Stimulated activated naive B cell treated with anti-CD40 and anti-IgM and Interleukin-4, amounts not matched to agents 10 μg/mL and 1 μg/mL and 100 μg/mL, for 72 hours (primary cell): Measurements from ENCODE around the gene POR.
A peak's percentile ranks its signal among the peaks of the same experiment; 100 is the strongest.
"Not testable (repeated sequence)": the region's sequence is repeated elsewhere in the genome, so short reads cannot be mapped to it uniquely, and the experiment has no call there.

Experiments used
- ATAC-seq, 2 donors: fragments of 150-1000 bp; cut with Tn5 transposase; replicated peaks; 2 replicates each; pipeline ENCODE4 v1.10.0; 2021; ENCODE audit warnings: moderate library complexity in 1 of 2
- DNase-seq: peaks from one replicate; pipeline ENCODE4 v3.0.0; 2021
- H3K27ac Mint-ChIP-seq: one replicate; pipeline ENCODE4 v1.8.0; 2022; ENCODE audit warnings: mild to moderate bottlenecking, mixed read lengths
- H3K27me3 Mint-ChIP-seq, 2 donors: one replicate each; pipeline ENCODE4 v1.8.0; 2022; ENCODE audit warnings: mixed read lengths in 2 of 2
- H3K36me3 Mint-ChIP-seq, 2 donors: one replicate each; pipeline ENCODE4 v1.8.0; 2022; ENCODE audit warnings: mixed read lengths in 2 of 2, mild to moderate bottlenecking in 1 of 2
- H3K4me1 Mint-ChIP-seq, 2 donors: one replicate each; pipeline ENCODE4 v1.8.0; 2022; ENCODE audit warnings: mixed read lengths in 2 of 2, mild to moderate bottlenecking in 1 of 2
- H3K4me3 Mint-ChIP-seq, 2 donors: one replicate each; pipeline ENCODE4 v1.8.0; 2022; ENCODE audit warnings: mild to moderate bottlenecking in 2 of 2, mixed read lengths in 2 of 2, moderate library complexity in 1 of 2
- H3K9me3 Mint-ChIP-seq, 2 donors: one replicate each; pipeline ENCODE4 v1.8.0; 2022; ENCODE audit warnings: mixed read lengths in 2 of 2, mild to moderate bottlenecking in 1 of 2

Gene POR

GRCh38 chr7:75914655-75915415, at the start of gene POR:
Gene POR, plus strand, starts transcription at chr7:75915155. Its CDS starts 38,847 bp downstream, at chr7:75954002.
- DNase-seq = peak; percentile 97
- peaks cover 21 to 39% of the 10 kb centered on the region in 2 donors for H3K4me1 Mint-ChIP-seq
- peak within 1 kb of the TSS; percentile 87 to 95 for H3K4me3 Mint-ChIP-seq
- peak within 1 kb of the TSS; percentile 95 for H3K27ac Mint-ChIP-seq
- H3K27me3 Mint-ChIP-seq = no peaks in the 10 kb centered on the region
- H3K9me3 Mint-ChIP-seq = no peaks in the 10 kb centered on the region
- peaks cover 3 to 8% of the 10 kb centered on the region in 2 donors for H3K36me3 Mint-ChIP-seq
- peak; percentile 90 to 93 for ATAC-seq

DNA sequence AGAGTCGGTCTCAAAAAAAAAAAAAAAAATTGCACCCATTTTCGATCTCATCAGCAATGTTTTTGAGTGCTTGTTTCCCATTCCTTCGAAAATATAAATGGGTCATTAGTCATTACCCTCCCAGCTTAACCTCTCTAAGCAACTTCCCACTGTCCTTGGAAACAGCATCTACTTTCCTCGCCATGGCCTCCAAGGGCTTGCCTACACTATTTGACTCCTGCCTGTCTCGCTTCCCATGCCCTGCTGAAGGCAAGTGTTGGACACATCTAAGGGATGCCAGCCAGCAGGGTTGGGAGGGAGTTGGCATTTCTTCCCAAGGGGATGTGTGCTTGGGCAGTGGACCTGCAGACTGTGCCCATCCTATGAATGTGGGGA, 48.9 kb upstream of the POR start:
- peak in 1 of 2 donors; percentile 27 for ATAC-seq

DNA sequence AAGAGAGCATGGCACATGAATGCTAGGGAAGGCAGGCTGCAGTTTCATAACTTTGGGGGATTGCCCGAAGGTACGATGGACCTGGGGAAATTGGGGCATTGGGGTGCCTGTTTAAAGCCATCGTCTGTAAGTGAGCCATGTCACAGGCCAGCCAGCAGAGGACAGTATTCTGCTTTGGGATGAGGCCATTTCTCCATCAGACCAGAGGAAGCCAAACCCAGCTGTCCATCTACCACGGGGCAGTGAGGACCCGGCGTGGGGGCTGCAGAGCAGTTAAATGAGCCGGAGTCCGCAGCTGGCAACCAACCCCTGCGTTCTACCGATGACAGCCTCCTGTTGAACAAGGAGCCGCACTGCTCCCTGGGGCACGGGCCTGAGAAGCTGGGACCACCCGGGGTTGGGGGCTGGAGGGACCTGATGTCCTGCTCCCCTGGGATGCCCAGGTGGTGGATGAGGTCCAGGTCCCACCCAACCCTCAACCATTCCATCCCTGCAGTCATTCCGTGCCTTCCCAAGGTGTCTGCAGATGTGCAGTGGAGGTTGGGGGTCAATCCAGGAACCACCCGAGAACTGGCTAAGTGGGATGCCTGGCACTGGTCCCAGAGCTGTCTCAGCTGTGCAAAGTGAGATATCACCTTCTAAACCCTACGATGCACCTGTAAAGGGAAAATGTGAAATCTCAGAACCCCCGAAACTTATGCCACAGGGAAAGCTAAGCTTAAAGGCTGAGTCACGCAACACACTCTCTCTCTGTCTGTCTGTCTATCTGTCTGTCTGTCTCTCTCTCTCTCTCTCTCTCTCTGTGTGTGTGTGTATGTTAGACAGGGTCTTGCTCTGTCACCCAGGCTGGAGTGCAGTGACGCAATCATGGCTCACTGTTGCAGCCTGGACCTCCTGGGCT, 48.2 kb upstream of the POR start:
- Mint-ChIP-seq H3K4me1 (peaks cover 4 to 11% of the 10 kb centered on the region in 2 donors), H3K9me3 (no peaks in the 10 kb centered on the region), H3K27me3 (peaks cover 21 to 28% of the 10 kb centered on the region in 2 donors), H3K36me3 (no peaks in the 10 kb centered on the region), H3K4me3 (no peak overlapping the region), H3K27ac (no peak overlapping the region)
- DNase-seq (no peak), ATAC-seq (peak; percentile 84 to 88)

More for the DNA sequence above, 48.9 kb upstream of the POR start:
- no peak overlapping the region for H3K27ac Mint-ChIP-seq
- H3K27me3 Mint-ChIP-seq = peaks cover 24 to 28% of the 10 kb centered on the region in 2 donors
- H3K4me3 Mint-ChIP-seq = no peak overlapping the region
- H3K9me3 Mint-ChIP-seq = no peaks in the 10 kb centered on the region
- H3K4me1 Mint-ChIP-seq = peaks cover 4 to 11% of the 10 kb centered on the region in 2 donors
- no peak for DNase-seq
- H3K36me3 Mint-ChIP-seq = no peaks in the 10 kb centered on the region

DNA sequence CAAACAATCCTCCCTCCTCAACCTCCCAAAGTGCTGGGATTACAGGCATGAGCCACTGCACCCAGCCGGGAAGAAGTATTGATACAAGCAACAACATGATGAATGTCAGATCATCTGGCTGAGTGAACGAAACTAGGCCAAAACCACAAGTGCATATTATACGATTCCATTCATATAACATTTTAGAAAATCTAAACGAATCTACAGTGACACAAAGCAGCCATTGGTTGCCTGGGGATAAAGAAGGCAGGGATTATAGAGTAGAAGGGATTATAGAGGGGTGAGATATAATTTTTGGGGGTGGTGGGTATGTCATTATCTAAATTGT, 47.6 kb upstream of the POR start:
- DNase-seq (no peak), ATAC-seq (no peak)
- no peaks in the 10 kb centered on the region for H3K9me3 Mint-ChIP-seq
- H3K27ac Mint-ChIP-seq = no peak overlapping the region
- peaks cover 4 to 11% of the 10 kb centered on the region in 2 donors for H3K4me1 Mint-ChIP-seq
- H3K36me3 Mint-ChIP-seq = no peaks in the 10 kb centered on the region
- peaks cover 21 to 28% of the 10 kb centered on the region in 2 donors for H3K27me3 Mint-ChIP-seq
- no peak overlapping the region for H3K4me3 Mint-ChIP-seq

- peaks cover 4 to 11% of the 10 kb centered on the region in 2 donors for H3K4me1 Mint-ChIP-seq
- DNase-seq (no peak), ATAC-seq (no peak)
- H3K27ac Mint-ChIP-seq = no peak overlapping the region
- H3K27me3 Mint-ChIP-seq = peaks cover 21 to 27% of the 10 kb centered on the region in 2 donors
- H3K9me3 Mint-ChIP-seq = no peaks in the 10 kb centered on the region
- no peak overlapping the region for H3K4me3 Mint-ChIP-seq
- H3K36me3 Mint-ChIP-seq = no peaks in the 10 kb centered on the region
Observed at GRCh38 chr7:75868153-75868552, 46.8 kb upstream of the POR start.

DNA sequence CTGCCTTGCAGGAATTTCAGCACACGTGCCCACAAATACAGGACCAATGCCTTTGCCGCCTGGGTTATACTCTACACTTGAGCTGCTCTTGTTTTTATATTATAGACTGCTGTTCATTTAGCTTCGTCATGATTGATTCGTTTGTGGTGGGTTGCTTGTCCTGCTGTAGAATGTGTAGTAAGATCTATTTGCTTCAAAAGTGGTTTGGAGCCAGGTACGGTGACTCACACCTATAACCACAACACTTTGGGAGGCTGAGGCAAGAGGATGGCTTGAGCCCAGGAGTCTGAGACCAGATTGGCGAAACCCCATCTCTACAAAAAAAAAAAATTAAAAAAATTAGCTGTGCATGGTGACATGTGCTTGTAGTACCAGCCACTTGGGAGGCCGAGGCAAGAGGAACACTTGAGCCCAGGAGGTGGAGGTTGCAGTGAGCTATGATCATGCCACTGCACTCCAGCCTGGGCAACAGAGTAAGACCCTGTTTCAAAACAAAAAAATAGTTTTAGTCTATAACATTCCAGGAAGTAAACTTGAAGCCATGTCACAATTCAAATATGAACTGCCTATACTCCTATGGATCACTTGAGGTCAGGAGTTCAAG, 45.1 kb upstream of the POR start:
- Mint-ChIP-seq H3K9me3 (no peaks in the 10 kb centered on the region), H3K36me3 (no peaks in the 10 kb centered on the region), H3K4me1 (peaks cover 4 to 11% of the 10 kb centered on the region in 2 donors), H3K27ac (no peak overlapping the region), H3K4me3 (no peak overlapping the region), H3K27me3 (peaks cover 12 to 14% of the 10 kb centered on the region in 2 donors)
- ATAC-seq (no peak), DNase-seq (no peak)

DNA sequence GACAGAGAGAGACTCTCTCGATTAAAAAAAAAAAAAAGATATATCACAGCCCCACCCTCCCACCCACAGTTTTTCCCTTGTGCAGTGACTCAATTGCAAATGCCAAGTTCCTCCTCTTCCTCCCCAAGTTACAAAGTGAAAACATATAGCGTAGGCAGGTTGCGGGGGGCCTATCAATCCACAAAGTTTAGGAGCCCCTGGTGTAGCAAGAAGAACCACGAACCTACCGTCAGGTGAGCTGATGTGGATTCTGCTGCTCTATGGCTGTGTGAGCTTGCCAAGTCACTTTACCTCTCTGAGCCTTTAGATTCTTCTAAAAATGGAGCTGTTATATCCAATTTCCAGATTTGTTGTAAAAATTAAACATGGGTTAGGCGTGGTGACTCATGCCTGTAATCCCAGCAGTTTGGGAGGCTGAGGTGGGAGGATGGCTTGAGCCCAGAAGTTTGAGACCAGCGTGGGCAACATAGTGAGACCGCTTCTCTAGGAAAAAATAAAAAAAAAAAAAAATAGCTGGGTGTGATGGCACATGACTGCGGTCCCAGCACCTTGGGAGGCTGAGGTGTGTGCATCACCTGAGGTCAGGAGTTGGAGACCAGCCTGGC, 44.3 kb upstream of the POR start:
- Mint-ChIP-seq H3K9me3 (no peaks in the 10 kb centered on the region), H3K4me3 (no peak overlapping the region), H3K4me1 (peaks cover 4 to 11% of the 10 kb centered on the region in 2 donors), H3K27me3 (peaks cover 9 to 12% of the 10 kb centered on the region in 2 donors), H3K36me3 (no peaks in the 10 kb centered on the region), H3K27ac (peak overlapping the region; percentile 47)
- DNase-seq = no peak
- ATAC-seq = no peak

- no peak overlapping the region for H3K27ac Mint-ChIP-seq
- H3K36me3 Mint-ChIP-seq = no peaks in the 10 kb centered on the region
- ATAC-seq (no peak), DNase-seq (no peak)
- no peak overlapping the region for H3K4me3 Mint-ChIP-seq
- no peaks in the 10 kb centered on the region for H3K9me3 Mint-ChIP-seq
- peaks cover 0 to under 1% of the 10 kb centered on the region in 2 donors for H3K27me3 Mint-ChIP-seq
- peaks cover 0 to 5% of the 10 kb centered on the region in 2 donors for H3K4me1 Mint-ChIP-seq
Observed at GRCh38 chr7:75872073-75872782, 42.7 kb upstream of the POR start.

- not testable (repeated sequence) for ATAC-seq, DNase-seq, H3K36me3 Mint-ChIP-seq, H3K27me3 Mint-ChIP-seq, H3K4me3 Mint-ChIP-seq, H3K9me3 Mint-ChIP-seq, H3K27ac Mint-ChIP-seq
- H3K4me1 Mint-ChIP-seq = peaks cover 6 to 13% of the 10 kb centered on the region in 2 donors
Observed at GRCh38 chr7:75874180-75874579, 40.8 kb upstream of the POR start.

DNA sequence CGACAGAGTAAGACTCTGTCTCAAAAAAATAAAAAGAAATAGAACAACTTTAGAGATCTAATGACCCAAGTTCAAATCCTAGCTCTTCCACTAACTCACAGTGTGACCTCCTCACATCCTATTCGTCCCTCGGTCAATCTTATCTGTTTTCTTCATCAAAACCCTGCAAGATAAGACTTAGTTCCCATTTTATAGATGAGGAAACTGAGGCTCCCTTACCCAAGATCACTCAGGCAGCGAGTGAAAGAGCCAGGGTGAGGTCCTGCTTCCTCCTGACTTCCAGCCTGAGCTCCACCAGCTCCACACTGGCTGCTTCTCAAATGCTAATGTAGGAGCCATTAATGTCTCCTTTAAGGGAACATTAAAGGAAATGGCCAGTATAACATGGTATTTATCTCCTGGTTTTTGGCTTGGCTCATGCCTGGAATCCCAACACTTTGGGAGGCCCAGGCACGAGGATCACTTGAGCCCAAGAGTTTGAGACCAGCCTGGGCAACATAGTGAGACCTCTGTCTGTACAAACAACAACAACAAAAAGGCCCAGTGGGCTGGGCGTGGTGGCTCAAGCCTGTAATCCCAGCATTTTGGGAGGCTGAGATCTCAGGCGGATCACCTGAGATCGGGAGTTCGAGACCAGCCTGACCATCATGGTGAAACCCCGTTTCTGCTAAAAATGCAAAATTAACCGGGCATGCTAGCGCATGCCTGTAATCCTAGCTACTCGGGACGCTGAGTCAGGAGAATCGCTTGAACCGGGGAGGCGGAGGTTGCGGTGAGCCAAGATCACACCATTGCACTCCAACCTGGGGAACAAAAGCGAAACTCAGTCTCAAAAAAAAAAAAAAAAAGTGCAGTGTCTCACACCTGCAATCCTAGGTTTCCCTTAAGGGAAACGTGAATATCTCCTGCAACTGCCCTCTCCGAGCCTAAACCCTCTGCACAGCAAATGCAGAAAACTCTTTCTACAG, 39.6 kb upstream of the POR start:
- Mint-ChIP-seq H3K9me3 (no peaks in the 10 kb centered on the region), H3K27ac (peak overlapping the region; percentile 56), H3K4me1 (peaks cover 15 to 23% of the 10 kb centered on the region in 2 donors), H3K4me3 (no peak overlapping the region), H3K36me3 (no peaks in the 10 kb centered on the region), H3K27me3 (no peaks in the 10 kb centered on the region)
- DNase-seq (no peak), ATAC-seq (no peak)

- Mint-ChIP-seq H3K27me3 (no peaks in the 10 kb centered on the region), H3K9me3 (no peaks in the 10 kb centered on the region), H3K4me3 (no peak overlapping the region), H3K36me3 (peaks cover 0 to under 1% of the 10 kb centered on the region in 2 donors), H3K4me1 (peaks cover 16 to 19% of the 10 kb centered on the region in 2 donors), H3K27ac (no peak overlapping the region)
- DNase-seq (no peak), ATAC-seq (no peak)
Observed at GRCh38 chr7:75876126-75876881, 38.7 kb upstream of the POR start.

DNA sequence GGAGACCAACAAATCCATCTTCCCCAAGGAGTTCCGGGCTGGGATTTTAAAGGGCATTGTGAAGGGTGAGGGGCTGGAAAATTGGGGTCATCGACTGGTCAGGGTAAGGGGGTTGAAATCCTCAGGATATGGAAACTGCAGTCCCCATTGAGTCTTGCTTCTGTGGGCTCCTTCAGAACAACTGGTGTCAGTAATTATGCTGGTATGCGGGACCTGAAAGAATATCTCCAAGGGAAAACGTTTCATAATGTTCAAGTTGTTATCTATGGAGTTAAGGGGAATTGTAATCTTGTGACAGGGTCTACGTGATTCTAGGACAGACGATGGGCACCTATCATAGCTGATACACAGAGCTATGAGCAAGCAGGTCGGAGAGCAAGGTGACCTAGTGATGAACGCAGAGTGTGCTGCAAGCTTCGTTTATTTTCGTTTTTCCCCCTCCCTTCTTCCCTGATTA, 36.6 kb upstream of the POR start:
- H3K9me3 Mint-ChIP-seq = no peaks in the 10 kb centered on the region
- H3K27ac Mint-ChIP-seq = peak overlapping the region; percentile 91
- H3K36me3 Mint-ChIP-seq = peaks cover 9 to 18% of the 10 kb centered on the region in 2 donors
- no peaks in the 10 kb centered on the region for H3K27me3 Mint-ChIP-seq
- H3K4me1 Mint-ChIP-seq = peaks cover 23 to 30% of the 10 kb centered on the region in 2 donors
- H3K4me3 Mint-ChIP-seq = peak overlapping the region; percentile 91 to 95
- ATAC-seq (peak; percentile 61 to 66), DNase-seq (no peak)
